ENCODE measurements around the gene TRAF5.

DNA sequence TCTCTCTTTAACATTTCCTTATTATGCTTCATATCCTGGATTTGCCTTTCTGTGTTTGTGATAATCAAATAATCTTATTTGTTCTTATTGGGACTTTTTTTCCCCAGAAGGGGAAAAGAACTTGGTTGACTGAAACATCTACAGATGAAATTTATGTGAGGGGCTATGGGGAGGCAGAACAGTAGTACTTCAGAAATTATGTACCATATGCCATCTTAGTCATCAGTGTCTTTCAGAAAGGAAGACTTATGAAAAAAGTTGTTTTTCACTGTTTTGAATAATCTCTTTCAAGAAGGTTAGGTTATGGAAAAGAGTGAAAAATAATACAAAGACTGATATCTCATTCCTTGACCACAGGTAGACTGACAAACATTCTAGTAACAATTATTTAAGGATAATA, 30.2 kb upstream of the TRAF5 start:
- TF ChIP-seq EZH2phosphoT487 (IDR thresholded peaks at IDR 0.05; ENCODE audit: borderline replicate concordance), result no peak
- TF ChIP-seq, protein P1, sequence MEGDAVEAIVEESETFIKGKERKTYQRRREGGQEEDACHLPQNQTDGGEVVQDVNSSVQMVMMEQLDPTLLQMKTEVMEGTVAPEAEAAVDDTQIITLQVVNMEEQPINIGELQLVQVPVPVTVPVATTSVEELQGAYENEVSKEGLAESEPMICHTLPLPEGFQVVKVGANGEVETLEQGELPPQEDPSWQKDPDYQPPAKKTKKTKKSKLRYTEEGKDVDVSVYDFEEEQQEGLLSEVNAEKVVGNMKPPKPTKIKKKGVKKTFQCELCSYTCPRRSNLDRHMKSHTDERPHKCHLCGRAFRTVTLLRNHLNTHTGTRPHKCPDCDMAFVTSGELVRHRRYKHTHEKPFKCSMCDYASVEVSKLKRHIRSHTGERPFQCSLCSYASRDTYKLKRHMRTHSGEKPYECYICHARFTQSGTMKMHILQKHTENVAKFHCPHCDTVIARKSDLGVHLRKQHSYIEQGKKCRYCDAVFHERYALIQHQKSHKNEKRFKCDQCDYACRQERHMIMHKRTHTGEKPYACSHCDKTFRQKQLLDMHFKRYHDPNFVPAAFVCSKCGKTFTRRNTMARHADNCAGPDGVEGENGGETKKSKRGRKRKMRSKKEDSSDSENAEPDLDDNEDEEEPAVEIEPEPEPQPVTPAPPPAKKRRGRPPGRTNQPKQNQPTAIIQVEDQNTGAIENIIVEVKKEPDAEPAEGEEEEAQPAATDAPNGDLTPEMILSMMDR (conservative IDR thresholded peaks at IDR 0.05; ENCODE audit: low read length), result no peak
